Endometrium (tissue), 2 donors: ENCODE data around the gene BEAN1.
A peak's percentile ranks its signal among the peaks of the same experiment; 100 is the strongest.
"Not testable (repeated sequence)": the region's sequence is repeated elsewhere in the genome, so short reads cannot be mapped to it uniquely, and the experiment has no call there.

Experiments
- FAIRE-seq: peaks from 2 replicates; lab custom pipeline; 2012; peaks lifted over from hg19 to GRCh38; lab: Jason Lieb, UNC
- donor health status: control.
- donor health status: control.

BEAN1 gene

DNA sequence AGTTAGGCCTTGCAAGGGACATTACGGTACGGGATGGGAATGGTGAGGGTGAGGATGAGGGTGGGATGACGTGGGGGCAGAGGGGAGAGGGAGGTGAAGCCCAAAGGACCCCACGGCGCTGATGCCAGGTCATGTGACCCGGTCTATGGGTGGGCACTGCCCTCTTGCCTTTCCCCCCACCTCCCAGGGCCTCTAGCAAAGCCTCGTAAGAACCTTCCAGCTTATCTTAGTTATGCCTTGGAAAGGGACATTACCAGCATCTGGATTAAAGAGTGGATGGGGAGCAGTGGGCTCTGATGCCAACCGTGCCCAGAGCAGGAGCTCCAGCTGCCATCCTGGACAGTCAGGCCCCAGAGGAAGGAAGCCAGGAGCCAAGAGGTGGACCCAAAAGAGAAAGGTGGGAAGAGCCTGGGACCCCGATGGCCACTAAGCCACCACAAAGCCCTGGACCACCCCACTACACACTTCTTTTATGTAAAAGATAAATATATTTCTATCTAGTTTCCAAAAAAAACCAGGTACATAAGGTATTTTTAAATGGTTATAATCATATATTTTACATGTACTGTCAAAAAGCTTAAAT, 81.9 kb downstream of the BEAN1 start:
- FAIRE-seq: no peak

DNA sequence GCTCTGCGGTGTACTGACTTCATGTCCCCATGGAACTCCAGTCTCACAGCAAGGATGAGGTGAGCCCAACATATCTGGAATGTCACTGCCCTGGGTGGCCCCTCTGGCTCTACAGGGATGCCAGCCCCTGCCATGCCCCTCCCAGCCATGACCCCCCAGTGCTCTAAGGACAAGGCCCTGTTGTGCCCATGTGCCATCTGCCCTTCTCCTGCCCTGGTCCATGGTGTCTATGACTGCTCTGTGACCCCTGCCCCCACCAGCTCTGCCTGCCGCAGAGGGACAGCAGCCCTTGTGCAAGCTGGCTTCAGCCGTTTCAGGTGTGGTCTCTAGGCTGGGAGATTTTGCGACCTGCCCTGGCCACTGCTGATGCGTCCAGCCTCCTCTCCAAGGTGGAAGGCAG, 82.5 kb downstream of the BEAN1 start:
- FAIRE-seq: no peak

DNA sequence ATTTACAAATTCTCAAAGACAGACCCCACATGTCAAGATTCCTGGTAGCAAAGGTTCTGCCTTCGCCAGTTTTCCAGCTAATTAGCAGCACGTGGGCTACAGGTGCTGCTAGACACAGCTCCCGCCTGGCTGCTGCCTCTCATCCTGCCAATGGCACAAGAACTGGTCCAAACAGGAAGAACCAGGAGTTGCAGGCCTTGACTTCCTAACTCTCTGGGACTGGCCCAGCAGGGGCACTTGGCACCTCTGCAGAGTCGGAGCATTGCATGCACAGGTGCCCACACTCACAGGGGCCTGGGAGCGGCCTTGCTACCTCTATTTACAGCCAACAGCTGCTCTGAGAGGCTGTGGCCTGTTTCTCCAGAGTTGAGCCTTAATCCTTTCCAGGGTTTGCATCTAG, 83.2 kb downstream of the BEAN1 start:
- FAIRE-seq: no peak

DNA sequence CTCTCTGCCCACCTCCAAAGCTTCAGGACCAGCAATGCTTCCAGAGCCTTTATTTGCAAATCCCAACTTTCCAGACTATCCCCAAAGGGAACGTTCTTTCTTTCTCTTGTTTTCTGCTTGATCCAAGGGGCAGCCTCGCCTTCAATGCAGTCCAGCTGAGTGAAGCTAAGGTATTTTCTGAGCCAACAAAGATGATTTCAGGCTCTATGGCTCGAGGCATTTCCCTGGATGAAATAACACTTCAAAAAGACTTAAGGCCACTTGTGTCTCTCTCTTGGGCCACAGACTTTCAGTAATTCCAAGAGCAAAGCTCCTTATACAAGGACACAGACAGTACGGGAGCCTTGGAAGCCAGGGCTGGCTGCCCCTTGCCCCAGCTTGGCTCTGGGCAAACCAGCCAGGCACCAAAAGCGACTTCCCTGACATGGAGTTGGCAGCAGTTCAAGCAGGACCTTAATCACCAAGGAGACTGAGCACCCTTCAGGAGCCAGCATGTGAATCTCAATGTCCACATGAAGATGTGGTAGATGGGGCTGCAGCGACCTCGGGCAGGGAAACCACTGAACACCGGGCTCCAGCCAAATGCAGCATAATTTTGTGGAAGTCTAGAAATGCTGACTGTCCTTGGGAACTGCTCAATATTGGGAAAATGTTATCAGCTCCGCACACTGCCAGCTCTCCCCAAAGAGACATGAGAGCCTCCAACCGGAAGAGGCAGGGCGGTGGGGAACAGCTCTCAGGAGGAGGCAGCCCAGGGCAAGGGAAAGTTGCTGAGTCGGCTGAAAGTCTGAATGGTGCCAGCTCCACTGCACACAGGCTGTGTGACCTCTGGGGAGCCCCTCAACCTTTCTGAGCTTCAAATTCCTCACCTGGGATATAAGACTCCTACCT, 83.9 kb downstream of the BEAN1 start:
- FAIRE-seq: no peak

DNA sequence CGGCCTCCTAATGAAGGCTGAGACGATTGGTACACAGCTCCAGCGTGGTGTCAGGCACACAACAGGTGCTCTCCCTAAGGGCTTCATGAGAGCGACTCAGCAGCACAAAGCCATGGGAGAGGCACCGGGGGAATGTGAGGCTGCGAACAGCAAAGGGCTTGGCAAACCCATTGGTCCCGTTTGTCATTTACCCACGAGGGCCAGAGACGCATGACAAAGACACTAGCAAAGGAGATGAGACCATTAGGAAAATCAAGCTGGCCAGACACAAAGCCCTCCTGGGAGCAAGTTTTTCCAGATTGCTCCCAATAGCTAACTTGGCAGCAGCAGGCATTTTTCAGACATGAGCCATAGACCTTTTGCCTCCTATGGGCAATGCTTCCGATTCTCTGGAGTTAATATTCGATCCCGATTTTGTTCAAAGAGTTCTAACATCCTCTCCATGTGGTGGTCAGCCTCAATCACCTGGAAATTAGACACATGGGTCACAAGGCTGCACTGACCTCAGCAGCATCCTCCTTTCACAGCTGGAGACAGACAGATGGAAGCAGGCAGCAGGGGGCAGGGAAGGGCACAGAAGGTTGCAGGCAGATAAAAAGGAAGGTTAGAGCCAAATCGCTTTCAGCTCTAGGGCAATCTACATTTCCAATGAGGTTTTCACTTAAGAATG, 84.6 kb downstream of the BEAN1 start:
- no peak for FAIRE-seq

DNA sequence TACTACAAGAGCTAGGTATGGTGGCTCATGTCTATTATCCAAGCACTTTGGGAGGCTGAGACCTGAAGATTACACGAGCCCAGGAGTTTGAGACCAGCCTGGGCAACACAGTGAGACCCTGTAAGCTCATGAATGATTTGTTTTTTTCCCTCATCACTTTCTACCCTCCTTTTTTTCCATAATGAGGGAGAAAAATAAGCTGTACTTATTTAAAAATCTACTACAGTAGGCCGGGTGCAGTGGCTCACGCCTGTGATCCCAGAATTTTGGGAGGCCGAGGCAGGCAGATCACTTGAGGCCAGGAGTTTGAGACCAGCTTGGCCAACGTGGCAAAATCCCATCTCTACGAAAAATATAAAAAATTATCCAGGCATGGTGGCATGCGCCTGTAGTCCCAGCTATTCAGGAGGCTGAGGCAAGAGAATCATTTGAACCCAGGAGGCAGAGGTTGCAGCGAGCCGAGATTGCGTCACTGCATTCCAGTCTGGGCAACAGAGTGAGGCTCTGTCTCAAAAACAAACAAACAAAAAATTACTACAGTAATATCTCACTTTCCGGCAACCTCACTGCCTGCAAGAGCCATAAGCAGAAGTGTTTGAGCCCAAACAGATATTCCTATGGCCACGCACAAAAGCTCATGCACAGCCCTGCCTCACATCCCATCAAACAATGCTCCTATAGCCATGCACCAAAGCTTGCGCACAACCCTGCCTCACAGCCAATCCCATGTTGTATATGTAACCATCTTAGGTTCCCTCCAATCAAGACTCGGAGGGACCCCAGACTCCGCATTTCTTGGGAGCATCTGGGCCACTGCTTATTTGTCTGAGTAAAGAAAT, 85.4 kb downstream of the BEAN1 start:
- FAIRE-seq: no peak

DNA sequence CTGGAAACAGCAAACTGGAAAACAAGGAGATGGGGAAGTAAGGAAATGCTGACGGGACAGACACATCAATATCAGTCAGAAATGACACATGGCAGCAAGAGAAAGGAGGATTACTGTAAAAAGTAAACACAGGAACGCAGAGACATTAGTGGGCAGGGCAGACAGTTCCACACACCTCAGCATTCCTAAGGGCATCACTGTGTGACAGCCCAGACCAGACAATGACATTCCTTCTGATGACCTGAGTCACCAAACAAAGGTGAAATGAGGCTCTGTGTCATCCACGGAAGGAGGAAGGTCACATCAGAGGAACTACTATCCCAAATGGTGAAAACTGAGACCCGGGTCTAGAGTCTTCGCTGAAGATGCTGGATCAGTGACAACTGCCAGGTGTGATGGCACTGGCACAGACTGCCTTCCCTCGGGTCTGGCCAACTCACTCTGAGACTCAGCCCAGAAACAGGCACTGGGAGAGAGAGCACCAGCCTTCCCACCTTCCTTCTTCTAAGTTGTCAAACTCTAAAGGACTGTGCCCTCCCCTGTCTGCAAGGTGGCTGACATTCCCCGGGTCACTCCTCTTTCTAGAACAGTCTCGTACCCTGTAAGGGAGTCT, 86.1 kb downstream of the BEAN1 start:
- FAIRE-seq: no peak

DNA sequence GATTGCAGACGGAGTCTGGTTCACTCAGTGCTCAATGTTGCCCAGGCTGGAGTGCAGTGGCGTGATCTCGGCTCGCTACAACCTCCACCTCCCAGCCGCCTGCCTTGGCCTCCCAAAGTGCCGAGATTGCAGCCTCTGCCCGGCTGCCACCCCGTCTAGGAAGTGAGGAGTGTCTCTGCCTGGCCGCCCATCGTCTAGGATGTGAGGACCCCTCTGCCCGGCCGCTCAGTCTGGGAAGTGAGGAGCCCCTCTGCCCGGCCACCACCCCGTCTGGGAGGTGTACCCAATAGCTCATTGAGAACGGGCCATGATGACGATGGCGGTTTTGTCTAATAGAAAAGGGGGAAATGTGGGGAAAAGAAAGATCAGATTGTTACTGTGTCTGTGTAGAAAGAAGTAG, 87.3 kb downstream of the BEAN1 start:
- FAIRE-seq: not testable (repeated sequence)

DNA sequence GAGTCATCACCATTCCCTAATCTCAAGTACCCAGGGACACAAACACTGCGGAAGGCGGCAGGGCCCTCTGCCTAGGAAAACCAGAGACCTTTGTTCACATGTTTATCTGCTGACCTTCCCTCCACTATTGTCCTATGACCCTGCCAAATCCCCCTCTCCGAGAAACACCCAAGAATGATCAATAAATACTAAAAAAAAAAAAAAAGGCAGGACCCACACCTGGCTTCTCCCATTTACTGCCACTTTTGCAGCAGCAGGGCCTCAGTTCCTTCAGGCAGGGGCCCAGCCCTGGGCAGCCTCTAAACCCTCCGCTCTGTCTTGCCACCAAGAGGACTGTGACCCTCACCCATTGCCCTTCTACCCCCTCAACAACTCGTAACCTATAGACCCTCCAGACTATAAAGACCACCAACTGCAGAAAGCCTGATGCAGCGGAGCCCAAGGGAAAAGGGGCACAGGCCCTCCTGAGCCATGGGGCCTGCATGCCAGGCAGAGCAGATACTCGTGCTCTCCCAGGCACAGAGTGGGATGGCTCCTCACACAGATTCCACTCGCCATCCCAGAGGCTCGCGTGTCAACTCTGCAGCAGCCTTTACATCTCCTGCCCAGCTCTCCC, 88.0 kb downstream of the BEAN1 start:
- not testable (repeated sequence) for FAIRE-seq

DNA sequence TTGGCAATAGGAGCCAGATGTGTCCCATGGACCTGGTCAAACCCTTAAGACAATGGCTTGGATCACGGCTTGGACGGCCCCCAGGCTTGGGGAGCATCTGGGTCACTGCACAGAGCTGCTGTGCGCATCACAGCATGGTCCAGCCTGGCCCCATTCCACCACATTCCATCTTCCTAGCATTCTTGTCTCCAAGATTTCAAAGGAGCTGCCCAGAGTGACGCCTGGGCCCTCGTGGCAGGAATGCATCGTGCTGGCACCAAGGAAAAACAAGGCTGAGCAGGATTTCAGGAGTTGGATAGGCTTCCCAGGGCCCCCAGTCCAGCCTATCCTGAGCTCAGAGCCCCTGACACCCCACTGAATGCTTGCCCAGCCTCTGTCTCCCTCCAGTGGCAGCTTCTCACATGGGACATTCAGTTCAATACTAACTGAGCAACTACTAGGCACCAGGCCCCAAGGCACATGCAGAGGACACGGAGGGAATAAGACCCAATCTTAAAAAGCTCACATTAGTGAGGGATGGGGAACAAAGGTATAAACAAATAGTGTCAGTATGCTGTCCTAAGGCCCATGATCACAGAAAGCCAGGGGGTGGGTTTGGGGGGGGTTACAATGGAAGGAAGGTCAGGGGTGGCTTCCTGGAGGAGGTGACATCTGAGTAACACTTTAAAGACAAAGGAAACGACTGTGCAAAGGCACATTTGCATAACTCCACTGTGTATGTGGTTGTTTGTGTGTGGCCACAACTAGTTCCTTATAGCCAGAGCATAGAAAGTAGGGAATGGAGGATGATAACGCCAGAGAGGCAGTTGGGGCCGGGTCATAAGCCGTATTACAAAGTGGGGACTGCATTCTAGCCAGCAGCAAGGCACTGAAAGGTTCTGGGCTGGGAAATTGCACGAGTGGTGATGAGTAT, 88.8 kb downstream of the BEAN1 start:
- FAIRE-seq: no peak

DNA sequence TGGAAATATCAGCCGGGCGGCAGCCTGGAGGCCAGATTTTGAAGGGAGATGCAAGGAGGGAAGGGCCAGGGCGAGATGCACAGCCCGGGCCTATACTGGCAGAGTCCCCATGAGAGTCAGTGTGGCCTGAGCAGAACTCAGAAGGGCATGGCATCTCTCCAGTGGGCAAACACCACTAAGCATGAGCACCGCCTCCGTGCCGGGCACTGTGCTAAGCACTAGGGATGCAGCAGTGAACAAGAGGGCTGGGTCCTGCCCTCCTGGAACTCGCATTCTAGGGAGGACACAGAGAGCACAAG, 89.4 kb downstream of the BEAN1 start:
- FAIRE-seq: no peak

DNA sequence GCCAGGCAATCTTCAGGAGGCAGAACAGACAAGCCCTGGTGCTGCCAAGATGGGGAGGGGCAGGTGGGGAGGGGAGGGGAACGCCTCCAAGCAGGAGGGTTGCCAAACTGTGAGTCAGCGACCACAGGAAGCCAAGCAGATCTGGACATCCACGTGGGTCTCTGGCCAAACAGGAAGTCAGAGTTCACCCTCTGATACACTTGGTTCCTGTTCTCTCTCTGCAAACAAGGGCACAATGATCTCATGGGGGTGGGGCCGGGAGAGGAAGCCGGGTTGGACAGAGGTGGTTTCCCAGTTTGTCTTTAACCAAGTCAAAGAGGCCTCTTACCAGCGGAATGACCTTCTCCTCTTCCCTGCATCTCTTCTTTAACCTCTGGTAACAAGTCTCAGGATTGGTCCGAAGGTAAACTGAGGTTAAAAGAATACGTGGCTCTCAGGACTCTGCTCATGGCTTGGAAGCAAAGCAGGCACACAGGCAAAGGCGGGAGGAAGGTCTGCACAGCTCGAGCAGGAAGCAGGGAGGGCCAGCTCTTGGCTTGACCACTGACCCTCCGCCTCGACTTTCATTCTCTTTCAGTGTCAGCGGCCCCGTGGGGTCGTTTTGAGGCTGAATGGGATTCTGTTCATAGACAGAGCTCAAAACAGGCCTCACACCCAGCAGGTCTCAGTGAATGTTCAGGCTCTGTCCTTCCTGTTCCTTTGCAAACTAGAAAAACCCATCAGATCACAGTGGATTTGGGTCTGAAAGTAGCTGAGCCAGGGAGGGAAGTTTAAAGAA, 89.9 kb downstream of the BEAN1 start:
- peak; percentile 84 for FAIRE-seq

DNA sequence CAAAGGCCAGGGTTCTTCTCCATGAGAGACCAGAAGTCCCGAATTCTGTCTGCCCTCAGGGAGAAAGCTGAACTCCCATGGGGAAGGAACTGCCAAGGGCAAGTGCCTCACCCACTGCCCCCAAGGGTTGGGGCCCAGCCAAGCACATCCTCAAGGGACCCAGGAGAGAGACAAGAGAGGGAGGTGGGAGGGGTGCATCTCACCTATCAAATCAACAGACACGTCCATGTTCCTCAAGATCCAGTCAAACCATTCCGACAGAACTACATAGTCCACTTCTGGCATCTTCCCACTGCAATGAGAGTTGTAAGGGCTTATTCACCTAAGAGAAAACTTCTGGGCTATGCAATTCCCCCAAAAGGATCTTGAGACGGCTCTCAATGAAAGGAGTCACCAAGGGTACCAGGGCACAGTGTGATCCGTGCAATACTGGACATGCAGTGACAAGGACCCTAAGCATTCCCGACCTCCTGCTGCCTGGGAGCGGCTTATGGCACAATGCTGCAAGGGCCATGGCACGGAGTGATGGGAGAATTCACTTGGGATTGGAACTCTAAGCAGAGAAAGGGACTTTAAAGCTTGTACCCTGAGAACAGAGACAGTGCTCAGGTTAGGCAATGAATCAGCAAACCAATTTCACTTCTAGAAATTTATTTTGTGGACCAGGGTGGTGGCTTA, 90.6 kb downstream of the BEAN1 start:
- no peak for FAIRE-seq

DNA sequence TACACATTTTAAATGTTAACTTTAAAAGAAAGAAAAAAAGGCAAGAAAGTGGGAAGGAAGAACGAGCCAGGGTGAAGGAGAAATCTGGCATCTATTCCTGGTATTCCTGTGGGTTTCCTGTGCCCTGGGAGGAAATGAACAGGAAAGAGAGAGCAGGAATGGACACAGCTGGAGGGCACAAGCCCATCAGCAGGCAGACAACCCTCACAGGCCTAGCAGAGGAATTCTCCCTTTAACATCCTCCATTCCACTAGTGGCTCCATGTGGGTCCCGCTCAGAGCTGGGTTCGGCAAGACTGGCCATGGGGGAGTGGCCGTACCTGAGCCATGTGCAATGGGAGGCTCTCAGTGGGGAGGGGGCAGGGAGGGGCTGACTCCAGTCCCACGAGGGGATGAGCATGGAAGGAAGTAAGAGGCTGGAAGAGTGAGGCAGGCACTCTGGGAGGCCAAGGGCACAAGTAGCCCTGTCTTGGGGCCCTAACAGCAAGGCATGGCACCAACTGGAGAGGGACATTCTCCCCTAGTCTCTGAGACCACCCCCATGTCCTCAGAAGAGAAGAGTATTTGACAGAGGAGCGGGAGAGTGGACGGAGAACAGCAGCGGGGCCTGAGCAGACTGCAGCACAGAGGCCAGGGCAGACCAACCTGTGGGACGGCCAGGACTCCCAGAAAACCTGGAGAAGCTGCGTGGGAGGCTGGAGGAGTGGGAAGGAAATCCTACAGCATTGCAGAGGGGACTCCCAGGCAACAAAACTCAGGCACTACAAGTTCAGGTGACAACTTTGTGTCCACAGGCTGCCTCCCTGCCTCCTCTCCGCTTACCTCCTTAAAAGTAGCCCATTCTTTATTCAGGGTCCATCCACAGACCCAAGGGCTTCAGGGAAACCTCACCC, 92.6 kb downstream of the BEAN1 start:
- FAIRE-seq: no peak

DNA sequence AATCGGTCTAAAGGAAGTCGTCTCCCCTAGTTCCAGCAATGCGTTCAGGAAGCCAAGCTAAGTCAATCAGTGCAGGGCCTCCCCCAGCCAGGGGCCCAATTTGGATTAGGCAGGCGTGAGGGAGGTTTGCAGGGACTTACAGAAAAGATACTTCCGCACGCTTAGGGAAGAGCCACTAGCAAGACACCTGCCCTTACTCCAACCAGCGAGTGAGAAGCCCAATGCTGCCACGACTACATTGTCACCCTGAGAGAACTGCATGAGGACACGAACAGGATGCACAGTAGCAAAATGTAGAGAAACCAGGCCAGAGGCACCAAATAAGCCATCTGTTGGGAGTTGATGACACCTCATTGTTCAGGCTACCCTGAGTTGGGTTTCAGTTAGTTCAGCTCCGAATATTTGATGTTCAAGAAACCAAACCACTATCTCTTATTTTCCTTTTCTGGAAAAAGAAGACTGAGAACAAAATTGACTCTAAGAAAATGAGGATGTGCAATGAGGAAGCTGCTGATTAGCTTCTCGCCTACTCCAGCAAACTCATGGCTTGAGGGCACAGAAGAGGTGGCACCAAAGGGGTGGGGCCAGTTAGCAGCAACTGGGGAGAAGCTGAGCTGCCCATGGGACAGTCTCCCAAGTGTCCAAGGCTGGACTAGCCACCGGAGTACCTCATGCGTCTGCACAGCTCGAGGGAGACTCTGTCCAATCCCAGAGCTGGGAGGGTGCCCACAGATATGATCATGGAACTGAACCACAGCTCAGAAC, 93.5 kb downstream of the BEAN1 start:
- FAIRE-seq: no peak

DNA sequence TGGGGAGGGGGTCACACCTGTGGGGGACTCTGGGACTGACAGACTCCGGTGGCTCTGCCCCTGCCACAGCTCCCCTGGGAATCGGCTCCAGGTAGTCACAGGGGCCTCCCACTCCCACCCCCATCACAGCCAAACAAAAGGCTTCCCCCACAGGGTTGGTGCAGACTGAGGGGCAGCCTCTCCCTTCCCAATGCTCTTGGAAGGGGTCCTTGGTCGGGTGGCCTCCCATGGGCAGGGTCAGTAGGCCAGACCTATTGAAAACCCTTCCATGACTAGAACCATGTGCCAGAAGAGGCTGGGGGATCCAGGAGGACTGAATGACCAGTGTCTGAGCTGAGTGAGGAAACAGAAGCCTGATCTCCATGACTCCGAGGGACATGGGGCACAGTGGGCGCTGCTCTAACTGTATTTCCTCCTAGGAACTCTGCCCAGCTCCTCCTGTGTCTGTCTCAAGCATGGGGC, 94.2 kb downstream of the BEAN1 start:
- FAIRE-seq: no peak
